ENCODE measurements around the gene SCAPER.

DNA sequence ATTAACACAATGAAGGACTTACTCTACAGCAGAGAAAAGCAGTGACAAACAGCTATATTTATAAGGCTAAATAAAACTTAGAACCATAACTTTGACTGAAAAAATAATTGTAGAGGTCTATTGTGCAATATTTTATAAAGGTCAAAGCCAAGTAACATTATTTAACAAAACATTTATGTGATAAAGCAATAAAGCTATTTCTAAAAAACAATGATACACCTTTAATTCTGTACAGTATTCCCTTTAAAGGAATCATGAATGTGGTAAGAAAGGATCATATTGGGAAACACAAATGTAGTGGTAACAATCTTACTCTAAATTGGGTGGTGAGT is 332.2 kb downstream of the SCAPER start:
- no peak for TF ChIP-seq POLR2AphosphoS5 (IDR thresholded peaks at IDR 0.05; ENCODE audit: low read depth, low read length)
- TF ChIP-seq, protein P1, sequence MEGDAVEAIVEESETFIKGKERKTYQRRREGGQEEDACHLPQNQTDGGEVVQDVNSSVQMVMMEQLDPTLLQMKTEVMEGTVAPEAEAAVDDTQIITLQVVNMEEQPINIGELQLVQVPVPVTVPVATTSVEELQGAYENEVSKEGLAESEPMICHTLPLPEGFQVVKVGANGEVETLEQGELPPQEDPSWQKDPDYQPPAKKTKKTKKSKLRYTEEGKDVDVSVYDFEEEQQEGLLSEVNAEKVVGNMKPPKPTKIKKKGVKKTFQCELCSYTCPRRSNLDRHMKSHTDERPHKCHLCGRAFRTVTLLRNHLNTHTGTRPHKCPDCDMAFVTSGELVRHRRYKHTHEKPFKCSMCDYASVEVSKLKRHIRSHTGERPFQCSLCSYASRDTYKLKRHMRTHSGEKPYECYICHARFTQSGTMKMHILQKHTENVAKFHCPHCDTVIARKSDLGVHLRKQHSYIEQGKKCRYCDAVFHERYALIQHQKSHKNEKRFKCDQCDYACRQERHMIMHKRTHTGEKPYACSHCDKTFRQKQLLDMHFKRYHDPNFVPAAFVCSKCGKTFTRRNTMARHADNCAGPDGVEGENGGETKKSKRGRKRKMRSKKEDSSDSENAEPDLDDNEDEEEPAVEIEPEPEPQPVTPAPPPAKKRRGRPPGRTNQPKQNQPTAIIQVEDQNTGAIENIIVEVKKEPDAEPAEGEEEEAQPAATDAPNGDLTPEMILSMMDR (IDR thresholded peaks at IDR 0.05): no peak
